ENCODE measurements around the gene SLX9. TPM values are rescaled to one million over a fixed set of nuclear protein-coding genes. Genes with fewer than 3 reads are reported as not detected.
A peak's percentile ranks its signal among the peaks of the same experiment; 100 is the strongest.

Gene SLX9
- total RNA-seq, 1 experiment from 2014 or later, result 77.2 TPM

GRCh38 chr21:44957047-44957831 is 17.4 kb downstream of the SLX9 start:
- no peaks in the 10 kb centered on the region for H3K27me3 Mint-ChIP-seq (ENCODE audit: low read depth)
- no peak for DNase-seq (ENCODE audit: low spot score)
- no peak for TF ChIP-seq E2F4 (CRISPR knock-in tag; IDR thresholded peaks at IDR 0.05; ENCODE audit: borderline replicate concordance, low read depth)
- no peak for TF ChIP-seq AR (CRISPR knock-in tag; IDR thresholded peaks at IDR 0.05)
- TF ChIP-seq CBFB (CRISPR knock-in tag; IDR thresholded peaks at IDR 0.05; ENCODE audit: low read depth), result no peak
- TF ChIP-seq ESRRA (CRISPR knock-in tag; IDR thresholded peaks at IDR 0.05; ENCODE audit: borderline replicate concordance), result no peak
- no peak for TF ChIP-seq USF2 (CRISPR knock-in tag; IDR thresholded peaks at IDR 0.05)
- no peak for TF ChIP-seq NR2C2 (CRISPR knock-in tag; IDR thresholded peaks at IDR 0.05)
- TF ChIP-seq ZNF281 (CRISPR knock-in tag; IDR thresholded peaks at IDR 0.05), result no peak
- TF ChIP-seq GABPB1 (CRISPR knock-in tag; IDR thresholded peaks at IDR 0.05), result no peak
- TF ChIP-seq FOXK1 (CRISPR knock-in tag; IDR thresholded peaks at IDR 0.05), result no peak
- TF ChIP-seq OVOL2 (CRISPR knock-in tag; IDR thresholded peaks at IDR 0.05; ENCODE audit: borderline replicate concordance), result no peak
- TF ChIP-seq ZBTB21 (CRISPR knock-in tag; IDR thresholded peaks at IDR 0.05; ENCODE audit: borderline replicate concordance), result no peak
- TF ChIP-seq ZNF396 (CRISPR knock-in tag; IDR thresholded peaks at IDR 0.05; ENCODE audit: borderline replicate concordance), result no peak
- TF ChIP-seq TP53 (CRISPR knock-in tag; IDR thresholded peaks at IDR 0.05), result no peak
- no peak for TF ChIP-seq SOX15 (CRISPR knock-in tag; IDR thresholded peaks at IDR 0.05)
- no peak for TF ChIP-seq ZNF532 (CRISPR knock-in tag; IDR thresholded peaks at IDR 0.05; ENCODE audit: borderline replicate concordance)
- TF ChIP-seq ZSCAN18 (CRISPR knock-in tag; IDR thresholded peaks at IDR 0.05), result no peak
- no peak for TF ChIP-seq NFE2L1 (CRISPR knock-in tag; IDR thresholded peaks at IDR 0.05)
- TF ChIP-seq SP1 (CRISPR knock-in tag; conservative IDR thresholded peaks at IDR 0.05), result no peak
- no peak for TF ChIP-seq ATF2 (CRISPR knock-in tag; IDR thresholded peaks at IDR 0.05; ENCODE audit: borderline replicate concordance, low read depth)
- ATAC-seq, result no peak
- H3K4me3 Mint-ChIP-seq, result no peak overlapping the region
- H3K36me3 Mint-ChIP-seq, result peaks cover 22% of the 10 kb centered on the region
- ChIA-PET POLR2A (no interaction called here), CTCF (interaction anchor here (0.5 to 1.9 kb wide), 4 partner anchors 7 to 181 kb away, joined by 3 to 8 read pairs (median 6); no protein-coding TSS in a partner anchor)
- no peaks in the 10 kb centered on the region; the same call in 1 of the 2 replicates for H3K4me1 Mint-ChIP-seq
- H3K9me3 Mint-ChIP-seq, result no peaks in the 10 kb centered on the region
- peak overlapping the region; percentile 95 for H3K27ac Mint-ChIP-seq
